Neuron (in vitro differentiated cells): ENCODE measurements around the gene SMIM5.

Experiments
- H2AFZ ChIP-seq: one replicate; pipeline ENCODE4 v1.6.1; 2013; ENCODE audit warnings: low read depth, mild to moderate bottlenecking, inconsistent platforms, low read length, moderate library complexity
- H3K27me3 ChIP-seq: one replicate; pipeline ENCODE4 v1.6.1; 2013; ENCODE audit warnings: low read length; ENCODE audit not compliant: insufficient read depth
- H3K36me3 ChIP-seq: one replicate; pipeline ENCODE4 v1.6.1; 2013; ENCODE audit warnings: low read length; ENCODE audit not compliant: insufficient read depth
- H3K4me1 ChIP-seq: one replicate; pipeline ENCODE4 v1.6.1; 2013; ENCODE audit warnings: low read length; ENCODE audit not compliant: insufficient read depth
- H3K4me3 ChIP-seq: 2 replicates; pipeline ENCODE4 v1.5.1; 2013; ENCODE audit warnings: mild to moderate bottlenecking, low read length, moderate library complexity
- H3K9me3 ChIP-seq: one replicate; pipeline ENCODE4 v1.6.1; 2013; ENCODE audit warnings: low read length

Gene SMIM5

DNA sequence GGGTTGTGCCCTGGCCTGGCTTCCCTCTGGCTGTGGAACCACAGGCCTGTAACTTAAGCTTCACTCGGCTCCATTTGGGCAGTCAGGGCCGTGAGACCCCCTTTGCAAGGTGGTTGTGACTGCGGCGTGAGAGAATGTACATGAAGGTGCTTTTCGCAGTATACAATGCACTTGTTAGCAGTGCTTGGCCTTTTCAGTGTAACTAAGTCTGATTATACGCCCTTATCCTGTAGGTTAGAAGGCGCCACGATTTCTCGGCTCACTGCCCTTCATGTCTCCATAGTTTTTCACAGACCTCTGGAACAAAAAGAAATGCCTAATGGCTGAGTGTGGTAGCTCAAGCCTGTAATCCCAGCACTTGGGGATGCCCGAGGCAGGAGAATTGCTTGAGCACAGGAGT is 47.2 kb downstream of the SMIM5 start:
- H2AFZ ChIP-seq = no peak overlapping the region
- peaks cover 60% of the 10 kb centered on the region for H3K36me3 ChIP-seq
- no peak overlapping the region for H3K4me3 ChIP-seq
- H3K27me3 ChIP-seq = no peaks in the 10 kb centered on the region
- H3K4me1 ChIP-seq = no peaks in the 10 kb centered on the region
- no peaks in the 10 kb centered on the region for H3K9me3 ChIP-seq

DNA sequence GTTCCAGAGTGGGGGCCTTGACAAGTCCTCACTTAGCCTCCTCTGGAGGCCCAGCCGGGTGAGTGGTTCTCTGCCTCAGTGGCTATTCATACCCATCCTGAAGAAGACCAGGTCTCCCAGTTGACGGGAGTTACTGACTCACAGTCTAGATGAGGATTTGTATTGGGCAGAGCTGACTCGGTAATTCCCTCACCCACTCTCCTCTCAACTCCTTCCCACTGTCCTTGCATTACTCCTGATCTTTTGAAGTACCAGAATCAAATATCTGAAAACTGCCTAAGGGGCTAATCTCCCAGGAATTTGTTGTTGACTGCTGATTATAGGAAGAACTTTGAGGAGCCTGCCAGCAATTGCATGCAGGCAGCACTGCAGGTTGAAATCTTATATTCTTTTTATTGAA is 48.1 kb downstream of the SMIM5 start:
- H3K4me3 ChIP-seq = no peak overlapping the region
- H2AFZ ChIP-seq = no peak overlapping the region
- no peaks in the 10 kb centered on the region for H3K4me1 ChIP-seq
- H3K9me3 ChIP-seq = no peaks in the 10 kb centered on the region
- peaks cover 57% of the 10 kb centered on the region for H3K36me3 ChIP-seq
- H3K27me3 ChIP-seq = no peaks in the 10 kb centered on the region

- no peak overlapping the region for H2AFZ ChIP-seq
- no peak overlapping the region for H3K4me3 ChIP-seq
- peaks cover 50% of the 10 kb centered on the region for H3K36me3 ChIP-seq
- no peaks in the 10 kb centered on the region for H3K27me3 ChIP-seq
- no peaks in the 10 kb centered on the region for H3K4me1 ChIP-seq
- H3K9me3 ChIP-seq = no peaks in the 10 kb centered on the region
Observed at GRCh38 chr17:75683583-75683982, 50.3 kb downstream of the SMIM5 start.

GRCh38 chr17:75684249-75684648 is 51.0 kb downstream of the SMIM5 start:
- no peaks in the 10 kb centered on the region for H3K9me3 ChIP-seq
- H3K4me3 ChIP-seq = no peak overlapping the region
- H3K27me3 ChIP-seq = no peaks in the 10 kb centered on the region
- H2AFZ ChIP-seq = no peak overlapping the region
- H3K36me3 ChIP-seq = peaks cover 50% of the 10 kb centered on the region
- no peaks in the 10 kb centered on the region for H3K4me1 ChIP-seq

- Histone ChIP-seq H3K36me3 (peaks cover 44% of the 10 kb centered on the region), H3K4me3 (no peak overlapping the region), H3K4me1 (no peaks in the 10 kb centered on the region), H2AFZ (no peak overlapping the region), H3K9me3 (no peaks in the 10 kb centered on the region), H3K27me3 (no peaks in the 10 kb centered on the region)
Observed at GRCh38 chr17:75684924-75685323, 51.7 kb downstream of the SMIM5 start.

DNA sequence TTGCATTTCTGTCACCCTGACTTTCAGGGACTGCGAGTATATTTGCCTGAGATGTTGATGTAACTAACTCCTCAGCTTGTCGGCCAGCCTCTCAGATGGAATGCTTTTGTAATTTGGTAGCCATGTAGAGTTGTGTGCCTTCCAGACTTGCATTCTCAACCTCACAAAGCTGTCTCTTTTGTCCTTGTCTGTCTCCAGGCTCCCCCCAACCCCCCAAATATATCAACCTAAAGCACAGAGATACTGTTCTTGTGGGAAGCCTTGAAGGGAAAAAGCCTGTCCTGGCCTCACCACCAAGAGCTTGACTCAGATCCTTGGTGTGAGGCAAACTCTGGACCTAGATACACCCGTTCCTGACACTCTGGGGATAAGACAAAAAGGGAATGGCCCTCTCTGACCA is 52.3 kb downstream of the SMIM5 start:
- H3K4me3 ChIP-seq = no peak overlapping the region
- peaks cover 39% of the 10 kb centered on the region for H3K36me3 ChIP-seq
- no peaks in the 10 kb centered on the region for H3K9me3 ChIP-seq
- H2AFZ ChIP-seq = no peak overlapping the region
- H3K27me3 ChIP-seq = no peaks in the 10 kb centered on the region
- H3K4me1 ChIP-seq = no peaks in the 10 kb centered on the region

DNA sequence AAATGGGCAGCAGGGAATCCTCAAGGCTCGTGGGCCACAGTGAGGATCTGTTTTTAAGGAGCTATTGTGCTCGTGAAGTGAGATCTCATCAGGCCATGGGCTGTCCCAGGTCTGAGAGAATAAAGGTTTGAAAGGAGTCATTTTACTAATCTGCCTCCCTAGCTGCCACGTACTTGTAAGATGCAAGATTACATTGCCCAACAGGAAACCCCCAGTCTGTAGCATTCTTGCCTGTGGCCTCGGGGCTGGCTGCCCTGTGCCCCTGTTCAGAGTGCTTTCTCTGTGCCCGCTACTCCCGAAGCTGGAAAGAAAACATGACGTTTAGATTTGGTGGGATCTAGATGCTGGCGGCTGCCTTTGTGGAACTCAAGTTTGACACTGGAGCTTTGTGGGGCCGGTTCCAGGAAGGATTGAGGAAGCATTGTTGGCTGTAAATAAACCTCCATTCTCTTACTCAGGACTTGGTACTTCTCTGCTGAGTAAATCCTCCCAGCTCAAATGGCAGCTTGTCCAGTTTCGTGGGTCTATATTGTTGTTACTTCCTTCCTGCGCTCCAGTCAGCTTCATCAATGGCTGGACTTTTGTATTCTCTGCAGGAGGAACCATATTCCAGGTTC is 55.1 kb downstream of the SMIM5 start:
- H3K4me3 ChIP-seq = no peak overlapping the region
- H3K36me3 ChIP-seq = peaks cover 49% of the 10 kb centered on the region
- no peaks in the 10 kb centered on the region for H3K4me1 ChIP-seq
- no peaks in the 10 kb centered on the region for H3K27me3 ChIP-seq
- no peaks in the 10 kb centered on the region for H3K9me3 ChIP-seq
- H2AFZ ChIP-seq = no peak overlapping the region

DNA sequence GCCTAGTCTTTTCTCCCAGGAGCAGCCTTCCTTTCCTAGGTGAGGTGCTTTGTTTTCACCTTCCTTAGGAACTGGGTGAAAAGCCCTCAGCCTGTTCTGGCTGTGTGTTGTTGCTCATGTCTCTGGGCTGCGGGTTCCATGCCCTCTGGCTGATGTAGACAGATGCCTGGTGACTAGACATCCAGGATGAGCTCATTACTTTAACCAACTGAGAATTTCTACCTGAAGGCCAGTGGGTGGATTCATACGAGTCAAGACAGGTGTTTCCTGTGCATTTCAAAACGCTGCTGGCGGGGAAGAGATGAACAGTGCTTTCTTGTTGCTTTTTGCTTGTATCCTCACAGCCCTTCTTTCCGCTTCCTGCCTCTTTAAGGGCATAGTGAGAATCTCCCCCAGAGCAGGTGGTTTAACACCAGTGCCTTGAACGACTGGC is 56.2 kb downstream of the SMIM5 start:
- Histone ChIP-seq H3K9me3 (no peaks in the 10 kb centered on the region), H2AFZ (no peak overlapping the region), H3K4me1 (no peaks in the 10 kb centered on the region), H3K36me3 (peaks cover 50% of the 10 kb centered on the region), H3K4me3 (no peak overlapping the region), H3K27me3 (no peaks in the 10 kb centered on the region)
